ENCODE measurements around the gene SH3PXD2B. TPM values are rescaled to one million over a fixed set of nuclear protein-coding genes. Genes with fewer than 3 reads are reported as not detected.

Gene SH3PXD2B
- total RNA-seq, 1 experiment from 2014 or later, result 27.5 TPM

- TF ChIP-seq FOSL1 (IDR thresholded peaks at IDR 0.05; ENCODE audit: low read depth) (no peak), POLR2A (IDR thresholded peaks at IDR 0.05; ENCODE audit: borderline replicate concordance, extremely low read depth, insufficient read depth, insufficient read length) (no peak), EZH2 (IDR thresholded peaks at IDR 0.05) (no peak), SRF (IDR thresholded peaks at IDR 0.05; ENCODE audit: low read depth) (no peak)
These were observed 140.4 kb downstream of the SH3PXD2B start (continued) for GRCh38 chr5:172313915-172314314.

- BruUV-seq (replicated peaks), result no TSS peak
- Histone ChIP-seq H3K9ac (ENCODE audit: low read length) (no peak overlapping the region), H3K4me2 (ENCODE audit: low read length) (no peak overlapping the region), H3K27me3 (ENCODE audit: insufficient read depth, low read length) (no peaks in the 10 kb centered on the region), H3K4me1 (ENCODE audit: control insufficient read depth in 1 of 2, insufficient read depth in 2 of 2, low read length in 2 of 2) (peaks cover 0 to 14% of the 10 kb centered on the region in 2 experiments; a peak in 2 of 4 replicates), H4K20me1 (ENCODE audit: insufficient read depth) (no peaks in the 10 kb centered on the region), H3K27ac (ENCODE audit: low read depth, low read length) (no peak overlapping the region), H2AFZ (ENCODE audit: low read depth, low read length, poor library complexity, severe bottlenecking) (no peak overlapping the region), H3K9me2 (ENCODE audit: insufficient read depth) (no peaks in the 10 kb centered on the region), H3K9me3 (ENCODE audit: control insufficient read depth in 1 of 2, insufficient read depth in 1 of 2, low read depth in 1 of 2, low read length in 2 of 2) (no peaks in the 10 kb centered on the region), H3K4me3 (replicated peaks in 1 of 2; ENCODE audit: low read depth in 1 of 2, low read length in 2 of 2) (no peak overlapping the region), H3K79me2 (ENCODE audit: insufficient read depth, low read length) (no peaks in the 10 kb centered on the region), H3K36me3 (ENCODE audit: control insufficient read depth in 1 of 2, insufficient read depth in 2 of 2, low read length in 2 of 2) (no peaks in the 10 kb centered on the region)
- TF ChIP-seq FOSL1 (IDR thresholded peaks at IDR 0.05; ENCODE audit: low read depth), result no peak
- TF ChIP-seq ZNF274 (IDR thresholded peaks at IDR 0.05; ENCODE audit: low read depth, low read length), result no peak
- TF ChIP-seq ELF1 (IDR thresholded peaks at IDR 0.05; ENCODE audit: borderline replicate concordance, low read depth), result no peak
- no peak for TF ChIP-seq TCF7L2 (IDR thresholded peaks at IDR 0.05; ENCODE audit: borderline replicate concordance, extremely low read depth, insufficient read depth, insufficient read length)
- no peak for TF ChIP-seq EGR1 (IDR thresholded peaks at IDR 0.05; ENCODE audit: low read depth)
- no peak for TF ChIP-seq YY1 (IDR thresholded peaks at IDR 0.05; ENCODE audit: extremely low read depth, insufficient replicate concordance, low read depth, low read length)
- no peak for TF ChIP-seq SRF (IDR thresholded peaks at IDR 0.05; ENCODE audit: low read depth)
- no peak for TF ChIP-seq JUND (IDR thresholded peaks at IDR 0.05)
- TF ChIP-seq, protein P1, sequence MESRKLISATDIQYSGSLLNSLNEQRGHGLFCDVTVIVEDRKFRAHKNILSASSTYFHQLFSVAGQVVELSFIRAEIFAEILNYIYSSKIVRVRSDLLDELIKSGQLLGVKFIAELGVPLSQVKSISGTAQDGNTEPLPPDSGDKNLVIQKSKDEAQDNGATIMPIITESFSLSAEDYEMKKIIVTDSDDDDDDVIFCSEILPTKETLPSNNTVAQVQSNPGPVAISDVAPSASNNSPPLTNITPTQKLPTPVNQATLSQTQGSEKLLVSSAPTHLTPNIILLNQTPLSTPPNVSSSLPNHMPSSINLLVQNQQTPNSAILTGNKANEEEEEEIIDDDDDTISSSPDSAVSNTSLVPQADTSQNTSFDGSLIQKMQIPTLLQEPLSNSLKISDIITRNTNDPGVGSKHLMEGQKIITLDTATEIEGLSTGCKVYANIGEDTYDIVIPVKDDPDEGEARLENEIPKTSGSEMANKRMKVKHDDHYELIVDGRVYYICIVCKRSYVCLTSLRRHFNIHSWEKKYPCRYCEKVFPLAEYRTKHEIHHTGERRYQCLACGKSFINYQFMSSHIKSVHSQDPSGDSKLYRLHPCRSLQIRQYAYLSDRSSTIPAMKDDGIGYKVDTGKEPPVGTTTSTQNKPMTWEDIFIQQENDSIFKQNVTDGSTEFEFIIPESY (IDR thresholded peaks at IDR 0.05; ENCODE audit: extremely low read depth, insufficient replicate concordance, low read length), result no peak
- no peak for TF ChIP-seq SIN3A (IDR thresholded peaks at IDR 0.05; ENCODE audit: low read depth)
- no peak for TF ChIP-seq EZH2phosphoT487 (IDR thresholded peaks at IDR 0.05; ENCODE audit: borderline replicate concordance)
- no peak for TF ChIP-seq SP1 (IDR thresholded peaks at IDR 0.05; ENCODE audit: low read depth)
- TF ChIP-seq ATF3 (IDR thresholded peaks at IDR 0.05), result no peak
- no peak for TF ChIP-seq RAD21 (IDR thresholded peaks at IDR 0.05; ENCODE audit: low read depth)
- no peak for TF ChIP-seq POLR2A (IDR thresholded peaks at IDR 0.05; ENCODE audit: borderline replicate concordance, extremely low read depth, insufficient read depth, insufficient read length)
- no peak for TF ChIP-seq CEBPB (IDR thresholded peaks at IDR 0.05; ENCODE audit: low read depth)
- TF ChIP-seq CBX3 (IDR thresholded peaks at IDR 0.05; ENCODE audit: low read depth), result no peak
- TF ChIP-seq POLR2AphosphoS5 (IDR thresholded peaks at IDR 0.05; ENCODE audit: low read depth, low read length), result no peak
- TF ChIP-seq MAX (IDR thresholded peaks at IDR 0.05), result no peak
- CTCF ChIA-PET, result no interaction called here
- ATAC-seq, result no peak
- no peak for DNase-seq (ENCODE audit: low read depth, low spot score)
- intact Hi-C loops (cut with micrococcal nuclease), result no loop called here
- RAD21 ChIA-PET (ENCODE audit: low non-redundant PET in 1 of 2, low total read pairs in 2 of 2, uncharacterized antibody in 2 of 2, unreplicated experiment in 2 of 2), result no interaction called here
- POLR2A ChIA-PET, result no interaction called here
These were observed 142.0 kb downstream of the SH3PXD2B start for GRCh38 chr5:172312286-172312685.

Data from HCT116 (cell line).